Measurements from ENCODE around the gene CREB3L2. TPM values are rescaled to one million over a fixed set of nuclear protein-coding genes. Genes with fewer than 3 reads are reported as not detected.
A peak's percentile ranks its signal among the peaks of the same experiment; 100 is the strongest.

Gene CREB3L2
- total RNA-seq, 3 donors from 2014 or later (not counting 1 experiment from before 2014, with no cell fraction given): 45.9 to 54.6 (median 52.5) TPM

GRCh38 chr7:137937202-137937560 is 64.7 kb downstream of the CREB3L2 start:
- no peak for ATAC-seq
- H3K27me3 ChIP-seq (ENCODE audit: control insufficient read depth, insufficient read depth, low read length): no peaks in the 10 kb centered on the region
- H3K4me1 ChIP-seq (ENCODE audit: control insufficient read depth, insufficient read depth, low read length): peaks cover 25% of the 10 kb centered on the region
- TF ChIP-seq CTCF (IDR thresholded peaks at IDR 0.05): no peak
- Mint-ChIP-seq H3K36me3 (no peaks in the 10 kb centered on the region), H3K27ac (no peak overlapping the region), H3K4me1 (peaks cover 44% of the 10 kb centered on the region in 2 donors), H3K4me3 (no peak overlapping the region), H3K9me3 (no peaks in the 10 kb centered on the region), H3K27me3 (ENCODE audit: low read depth in 2 of 2) (no peaks in the 10 kb centered on the region)
- H3K9me3 ChIP-seq (ENCODE audit: control insufficient read depth, insufficient read depth, low read length): no peaks in the 10 kb centered on the region
- H3K36me3 ChIP-seq (ENCODE audit: control insufficient read depth, insufficient read depth, low read length): no peaks in the 10 kb centered on the region
- no peak for DNase-seq
- no peak overlapping the region for H3K27ac ChIP-seq (ENCODE audit: low read length)
- H3K4me3 ChIP-seq (ENCODE audit: low read length): no peak overlapping the region
- intact Hi-C loops (cut with micrococcal nuclease): no loop called here

GRCh38 chr7:137936509-137937201 is 65.2 kb downstream of the CREB3L2 start:
- DNase-seq (no peak), ATAC-seq (no peak)
- H3K9me3 ChIP-seq (ENCODE audit: control insufficient read depth, insufficient read depth, low read length): no peaks in the 10 kb centered on the region
- no peak overlapping the region for H3K4me3 ChIP-seq (ENCODE audit: low read length)
- H3K36me3 Mint-ChIP-seq: no peaks in the 10 kb centered on the region
- peak overlapping the region; percentile 91 for H3K27ac ChIP-seq (ENCODE audit: low read length)
- no peak for TF ChIP-seq CTCF (IDR thresholded peaks at IDR 0.05)
- H3K36me3 ChIP-seq (ENCODE audit: control insufficient read depth, insufficient read depth, low read length): no peaks in the 10 kb centered on the region
- H3K4me1 ChIP-seq (ENCODE audit: control insufficient read depth, insufficient read depth, low read length): peaks cover 25% of the 10 kb centered on the region
- H3K27ac Mint-ChIP-seq: peak overlapping the region; percentile 95 to 97
- H3K27me3 ChIP-seq (ENCODE audit: control insufficient read depth, insufficient read depth, low read length): no peaks in the 10 kb centered on the region
- peak overlapping the region; percentile 93 for H3K4me3 Mint-ChIP-seq
- H3K4me1 Mint-ChIP-seq: peaks cover 46 to 50% of the 10 kb centered on the region in 2 donors
- intact Hi-C loops (cut with micrococcal nuclease): no loop called here
- no peaks in the 10 kb centered on the region for H3K9me3 Mint-ChIP-seq
- no peaks in the 10 kb centered on the region for H3K27me3 Mint-ChIP-seq (ENCODE audit: low read depth in 2 of 2)
- WGBS (ENCODE audit: insufficient coverage): 94% methylated on average over 6 of the region's 9 CpGs

- no peak for TF ChIP-seq CTCF (IDR thresholded peaks at IDR 0.05)
- no peaks in the 10 kb centered on the region for H3K36me3 Mint-ChIP-seq
- Histone ChIP-seq H3K36me3 (ENCODE audit: control insufficient read depth, insufficient read depth, low read length) (no peaks in the 10 kb centered on the region), H3K9me3 (ENCODE audit: control insufficient read depth, insufficient read depth, low read length) (no peaks in the 10 kb centered on the region), H3K4me1 (ENCODE audit: control insufficient read depth, insufficient read depth, low read length) (peaks cover 25% of the 10 kb centered on the region), H3K4me3 (ENCODE audit: low read length) (peak overlapping the region; percentile 52), H3K27me3 (ENCODE audit: control insufficient read depth, insufficient read depth, low read length) (no peaks in the 10 kb centered on the region), H3K27ac (ENCODE audit: low read length) (peak overlapping the region; percentile 91)
- intact Hi-C loops (cut with micrococcal nuclease): loop anchor here (2.0 kb wide), 1 partner anchor 67 kb away; the partner anchor contains the start of gene CREB3L2
- H3K27ac Mint-ChIP-seq: peak overlapping the region; percentile 95 to 97
- H3K27me3 Mint-ChIP-seq (ENCODE audit: low read depth in 2 of 2): no peaks in the 10 kb centered on the region
- no peaks in the 10 kb centered on the region for H3K9me3 Mint-ChIP-seq
- ATAC-seq (peak; percentile 69 to 73 (median 70)), DNase-seq (peak in 1 of 2 donors; percentile 52)
- 30% methylated on average over 6 of the region's 7 CpGs for WGBS (ENCODE audit: insufficient coverage)
- H3K4me3 Mint-ChIP-seq: peak overlapping the region; percentile 93
- H3K4me1 Mint-ChIP-seq: peaks cover 46 to 51% of the 10 kb centered on the region in 2 donors
Observed at GRCh38 chr7:137935884-137936508, 65.9 kb downstream of the CREB3L2 start.

All from natural killer cell (primary cell).